Measurements from ENCODE around the gene RHBDD3. TPM values are rescaled to one million over a fixed set of nuclear protein-coding genes. Genes with fewer than 3 reads are reported as not detected.
A peak's percentile ranks its signal among the peaks of the same experiment; 100 is the strongest.

RHBDD3 gene
- total RNA-seq, 2 donors from 2014 or later: 16.5 to 23.4 TPM

DNA sequence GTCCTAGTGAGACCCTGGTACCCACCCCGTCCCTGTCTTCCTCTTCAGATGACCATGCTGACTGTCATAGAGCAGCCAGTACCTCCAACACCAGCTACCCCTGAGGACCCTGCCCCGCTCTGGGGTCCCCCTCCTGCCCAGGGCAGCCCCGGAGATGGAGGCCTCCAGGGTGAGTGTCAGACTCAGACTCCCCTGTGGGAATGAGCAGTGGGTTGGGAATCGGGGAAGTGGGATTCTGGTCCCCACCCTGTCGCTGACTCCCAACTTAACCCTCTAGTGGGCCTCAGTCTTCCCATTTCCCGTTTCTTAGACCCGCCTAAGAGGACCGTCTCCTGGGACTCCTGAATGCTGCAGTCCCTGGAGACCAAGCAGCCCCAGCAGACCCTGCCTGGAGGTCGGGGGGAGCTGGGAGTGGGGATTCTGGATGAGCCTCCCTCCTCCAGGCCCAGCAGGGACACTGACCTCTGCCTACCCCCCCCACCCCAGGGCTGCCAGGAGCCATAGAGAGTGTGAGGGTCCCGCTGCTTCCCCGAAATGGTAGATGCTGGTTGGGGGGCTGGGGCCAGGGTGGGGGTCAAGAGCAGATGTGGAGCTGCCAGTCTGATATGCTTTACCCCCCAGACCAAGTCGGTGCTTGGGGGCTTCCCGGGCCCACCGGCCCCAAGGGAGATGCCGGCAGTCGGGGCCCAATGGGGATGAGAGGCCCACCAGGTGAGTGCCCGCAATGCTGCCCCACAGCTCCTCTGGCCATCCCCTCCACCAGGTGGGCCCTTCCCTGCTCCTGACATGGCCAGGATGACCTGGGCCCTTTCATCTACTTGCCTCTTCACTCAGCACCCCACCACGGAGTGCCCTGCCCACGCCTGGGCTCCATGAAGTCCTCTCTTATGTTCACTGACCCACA lies 36.6 kb downstream of the RHBDD3 start:
- no peaks in the 10 kb centered on the region for H3K36me3 ChIP-seq
- no peaks in the 10 kb centered on the region for H3K9me3 ChIP-seq
- TF ChIP-seq, protein P1, sequence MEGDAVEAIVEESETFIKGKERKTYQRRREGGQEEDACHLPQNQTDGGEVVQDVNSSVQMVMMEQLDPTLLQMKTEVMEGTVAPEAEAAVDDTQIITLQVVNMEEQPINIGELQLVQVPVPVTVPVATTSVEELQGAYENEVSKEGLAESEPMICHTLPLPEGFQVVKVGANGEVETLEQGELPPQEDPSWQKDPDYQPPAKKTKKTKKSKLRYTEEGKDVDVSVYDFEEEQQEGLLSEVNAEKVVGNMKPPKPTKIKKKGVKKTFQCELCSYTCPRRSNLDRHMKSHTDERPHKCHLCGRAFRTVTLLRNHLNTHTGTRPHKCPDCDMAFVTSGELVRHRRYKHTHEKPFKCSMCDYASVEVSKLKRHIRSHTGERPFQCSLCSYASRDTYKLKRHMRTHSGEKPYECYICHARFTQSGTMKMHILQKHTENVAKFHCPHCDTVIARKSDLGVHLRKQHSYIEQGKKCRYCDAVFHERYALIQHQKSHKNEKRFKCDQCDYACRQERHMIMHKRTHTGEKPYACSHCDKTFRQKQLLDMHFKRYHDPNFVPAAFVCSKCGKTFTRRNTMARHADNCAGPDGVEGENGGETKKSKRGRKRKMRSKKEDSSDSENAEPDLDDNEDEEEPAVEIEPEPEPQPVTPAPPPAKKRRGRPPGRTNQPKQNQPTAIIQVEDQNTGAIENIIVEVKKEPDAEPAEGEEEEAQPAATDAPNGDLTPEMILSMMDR (IDR thresholded peaks at IDR 0.05): no peak
- no peak overlapping the region for H3K27ac ChIP-seq
- no peak for DNase-seq (ENCODE audit: low spot score)
- no peak overlapping the region for H3K4me3 ChIP-seq
- peaks cover 0 to 6% of the 10 kb centered on the region in 2 donors for H3K4me1 ChIP-seq
- H3K27me3 ChIP-seq: no peaks in the 10 kb centered on the region

DNA sequence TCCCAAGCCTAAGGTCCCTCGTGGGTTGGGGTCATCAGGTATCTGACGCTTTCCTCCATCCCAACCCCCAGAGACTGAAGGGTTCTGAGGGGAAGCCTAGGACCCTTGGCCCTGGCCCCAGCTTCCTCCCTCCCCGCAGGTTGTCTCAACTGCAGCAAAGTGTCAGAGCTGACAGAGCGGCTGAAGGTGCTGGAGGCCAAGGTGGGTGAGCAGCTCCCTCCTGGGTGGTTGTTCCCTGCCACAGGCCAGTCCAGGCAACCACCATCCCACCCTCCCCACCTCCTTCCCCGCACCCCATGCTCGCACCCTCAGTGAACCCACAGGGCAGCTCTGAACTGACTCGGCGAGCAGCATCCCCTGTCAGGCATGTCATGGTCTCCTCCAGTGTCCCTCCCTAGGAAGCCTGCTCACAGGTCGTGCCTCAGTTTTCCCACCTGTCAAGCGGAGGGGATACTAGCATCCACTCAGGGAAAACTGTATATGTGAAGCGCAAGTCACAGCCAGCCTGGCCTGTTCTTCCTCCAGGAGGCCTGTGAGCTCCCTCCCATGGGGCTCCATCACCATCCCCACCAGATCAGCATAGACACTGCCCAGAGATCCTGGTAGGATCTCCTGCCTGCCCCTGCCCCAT lies 41.3 kb downstream of the RHBDD3 start:
- Histone ChIP-seq H3K36me3 (no peaks in the 10 kb centered on the region), H3K4me1 (peaks cover 0 to 23% of the 10 kb centered on the region in 2 donors), H3K27ac (peak overlapping the region in 1 of 2 donors; percentile 35), H3K4me3 (no peak overlapping the region), H3K9me3 (no peaks in the 10 kb centered on the region), H3K27me3 (no peaks in the 10 kb centered on the region)
- TF ChIP-seq, protein P1 (IDR thresholded peaks at IDR 0.05): no peak
- DNase-seq (ENCODE audit: low spot score): no peak

DNA sequence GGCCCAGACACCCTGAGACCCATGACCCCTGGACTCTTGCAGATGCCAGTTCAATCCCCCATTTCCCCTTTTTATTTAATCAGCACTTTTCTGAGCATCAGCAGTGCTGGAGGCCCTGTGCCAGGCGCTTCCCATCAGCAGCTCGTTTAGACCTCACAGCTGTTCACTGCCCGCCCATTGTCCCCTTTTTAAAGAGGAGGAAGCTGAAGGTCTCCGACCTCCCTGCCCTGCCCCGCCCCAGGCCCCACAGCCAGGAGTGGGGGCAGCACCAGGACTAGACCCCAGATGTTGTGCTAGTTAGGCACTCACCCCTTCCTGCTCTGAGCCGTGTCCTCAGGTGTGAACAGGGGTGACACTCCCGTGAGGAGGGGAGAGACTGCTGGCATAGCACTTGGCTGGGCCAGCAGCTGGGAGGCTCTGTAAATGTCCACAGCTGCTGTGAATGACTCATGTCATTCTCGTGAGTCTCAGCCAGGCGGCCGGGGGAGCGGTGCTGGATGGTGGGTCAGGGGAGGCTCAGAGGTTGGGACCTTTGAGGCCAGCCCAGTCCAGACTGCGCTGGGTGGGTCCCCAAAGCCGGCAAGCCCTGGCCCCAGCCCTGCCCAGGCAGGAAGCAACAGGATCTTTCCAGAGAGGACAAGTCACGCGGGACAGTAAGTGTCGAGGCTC lies 42.2 kb downstream of the RHBDD3 start:
- Histone ChIP-seq H3K36me3 (no peaks in the 10 kb centered on the region), H3K4me3 (no peak overlapping the region), H3K27me3 (no peaks in the 10 kb centered on the region), H3K4me1 (peaks cover 0 to 23% of the 10 kb centered on the region in 2 donors), H3K27ac (peak overlapping the region in 1 of 2 donors; percentile 57), H3K9me3 (no peaks in the 10 kb centered on the region)
- DNase-seq (ENCODE audit: low spot score): peak; percentile 73
- TF ChIP-seq, protein P1 (IDR thresholded peaks at IDR 0.05): no peak

DNA sequence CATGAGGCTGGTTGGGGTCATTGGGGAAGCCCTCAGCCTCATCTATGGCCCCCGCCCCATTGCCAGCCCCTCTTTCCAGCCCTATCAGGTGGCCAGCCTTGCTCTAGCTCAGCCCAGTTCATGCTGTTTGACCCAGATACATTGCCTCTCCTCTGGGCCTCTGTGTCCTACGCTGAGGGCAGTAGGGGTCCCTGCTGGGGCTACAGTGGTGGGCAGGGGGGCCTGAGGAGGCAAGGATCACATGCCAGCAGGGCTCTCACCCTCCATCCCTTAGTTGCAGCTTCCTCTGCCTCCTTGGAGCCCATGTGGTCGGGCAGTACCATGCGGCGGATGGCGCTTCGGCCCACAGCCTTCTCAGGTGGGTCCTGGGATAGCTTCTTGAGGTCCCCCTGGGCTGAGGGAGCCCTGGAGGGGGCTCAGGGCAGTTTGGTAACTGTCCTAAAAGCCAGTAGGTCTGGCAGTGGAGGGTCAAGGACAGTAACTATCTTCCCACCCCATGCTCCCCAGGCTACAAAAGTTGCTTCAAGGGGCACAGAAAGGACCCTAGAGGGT lies 42.8 kb downstream of the RHBDD3 start:
- Histone ChIP-seq H3K4me3 (no peak overlapping the region), H3K4me1 (peaks cover 0 to 23% of the 10 kb centered on the region in 2 donors), H3K36me3 (no peaks in the 10 kb centered on the region), H3K9me3 (no peaks in the 10 kb centered on the region), H3K27me3 (no peaks in the 10 kb centered on the region), H3K27ac (peak overlapping the region in 1 of 2 donors; percentile 57)
- TF ChIP-seq, protein P1 (IDR thresholded peaks at IDR 0.05): no peak
- DNase-seq (ENCODE audit: low spot score): no peak

DNA sequence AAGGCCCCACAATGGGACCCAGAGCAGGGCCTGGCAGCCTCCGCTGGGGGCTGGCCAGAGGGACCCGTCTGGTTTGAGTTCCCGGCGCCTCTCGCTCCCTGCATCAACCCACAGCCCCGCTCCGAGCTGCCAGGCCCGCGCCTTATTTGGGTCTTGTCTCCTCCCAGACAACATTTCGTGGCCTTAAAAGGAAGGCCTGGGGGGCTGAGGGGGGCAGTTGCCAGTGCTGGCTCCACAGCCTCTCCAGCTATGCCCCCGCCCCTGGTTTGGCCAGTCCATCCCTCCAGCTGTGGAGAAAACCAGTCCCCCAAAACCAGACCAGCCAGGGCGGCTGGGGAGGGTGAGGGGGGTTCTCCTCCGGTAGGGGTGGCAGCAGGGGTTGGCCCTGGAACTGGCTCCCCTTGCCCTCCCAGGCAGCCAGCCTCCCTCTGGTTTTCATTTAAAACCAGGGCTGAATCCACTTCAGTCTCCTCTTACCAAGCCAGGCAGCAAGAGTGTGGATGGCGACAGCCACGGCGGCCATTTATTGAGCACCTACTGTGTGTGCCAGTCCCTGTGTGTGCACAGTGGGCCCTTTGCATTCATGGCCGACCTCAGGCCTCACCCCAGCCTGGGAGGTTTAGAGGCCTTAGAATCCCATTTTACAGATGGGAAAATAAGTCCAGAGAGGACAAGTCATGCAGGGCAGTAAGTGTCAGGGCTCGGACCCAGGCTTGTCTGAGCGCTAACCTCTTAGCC lies 43.5 kb downstream of the RHBDD3 start:
- H3K36me3 ChIP-seq: no peaks in the 10 kb centered on the region
- no peaks in the 10 kb centered on the region for H3K9me3 ChIP-seq
- H3K27ac ChIP-seq: no peak overlapping the region
- no peak for DNase-seq (ENCODE audit: low spot score)
- no peaks in the 10 kb centered on the region for H3K27me3 ChIP-seq
- H3K4me3 ChIP-seq: no peak overlapping the region
- peaks cover 0 to 23% of the 10 kb centered on the region in 2 donors for H3K4me1 ChIP-seq
- TF ChIP-seq, protein P1 (IDR thresholded peaks at IDR 0.05): no peak

Measured in right atrium auricular region (tissue), 2 donors.